ENCODE results near the gene LDLRAD4. TPM values are rescaled to one million over a fixed set of nuclear protein-coding genes. Genes with fewer than 3 reads are reported as not detected.

Gene LDLRAD4
- total RNA-seq, 1 donor from 2014 or later = 20.4 TPM

DNA sequence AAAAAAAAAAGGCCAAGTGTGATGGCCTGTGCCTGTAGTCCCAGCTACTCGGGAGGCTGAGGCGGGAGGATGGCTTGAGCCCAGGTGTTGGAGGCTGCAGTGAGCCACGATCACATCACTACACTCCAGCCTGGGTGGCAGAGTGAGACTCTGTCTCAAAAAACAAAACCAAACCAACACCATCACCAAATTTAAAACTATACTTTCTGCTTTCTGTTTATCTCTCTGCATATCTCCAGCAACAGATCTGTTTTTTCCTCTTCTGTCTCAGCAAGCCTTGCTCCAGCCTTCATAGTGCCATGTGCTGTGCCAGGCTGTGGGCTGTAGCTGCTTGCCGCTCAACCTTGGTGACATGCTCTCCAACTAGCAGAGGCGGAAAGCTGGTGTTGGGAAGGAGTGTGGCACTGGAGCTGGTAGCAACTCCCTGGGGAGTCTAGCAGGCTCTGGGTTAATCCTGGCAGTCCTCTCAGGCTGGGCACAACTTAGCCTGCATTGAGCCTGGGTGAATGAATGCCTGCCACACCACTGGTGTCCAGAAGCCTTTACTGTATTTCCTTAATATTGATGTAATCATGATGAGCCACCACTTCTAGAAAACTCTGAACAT, 204.1 kb downstream of the LDLRAD4 start:
- Mint-ChIP-seq H3K4me1 (ENCODE audit: unreplicated experiment) (peaks cover 1% of the 10 kb centered on the region), H3K9me3 (ENCODE audit: unreplicated experiment) (no peaks in the 10 kb centered on the region), H3K36me3 (ENCODE audit: unreplicated experiment) (no peaks in the 10 kb centered on the region), H3K27me3 (ENCODE audit: unreplicated experiment) (no peaks in the 10 kb centered on the region), H3K27ac (ENCODE audit: unreplicated experiment) (no peak overlapping the region), H3K4me3 (ENCODE audit: unreplicated experiment) (no peak overlapping the region)
- TF ChIP-seq, protein P1, sequence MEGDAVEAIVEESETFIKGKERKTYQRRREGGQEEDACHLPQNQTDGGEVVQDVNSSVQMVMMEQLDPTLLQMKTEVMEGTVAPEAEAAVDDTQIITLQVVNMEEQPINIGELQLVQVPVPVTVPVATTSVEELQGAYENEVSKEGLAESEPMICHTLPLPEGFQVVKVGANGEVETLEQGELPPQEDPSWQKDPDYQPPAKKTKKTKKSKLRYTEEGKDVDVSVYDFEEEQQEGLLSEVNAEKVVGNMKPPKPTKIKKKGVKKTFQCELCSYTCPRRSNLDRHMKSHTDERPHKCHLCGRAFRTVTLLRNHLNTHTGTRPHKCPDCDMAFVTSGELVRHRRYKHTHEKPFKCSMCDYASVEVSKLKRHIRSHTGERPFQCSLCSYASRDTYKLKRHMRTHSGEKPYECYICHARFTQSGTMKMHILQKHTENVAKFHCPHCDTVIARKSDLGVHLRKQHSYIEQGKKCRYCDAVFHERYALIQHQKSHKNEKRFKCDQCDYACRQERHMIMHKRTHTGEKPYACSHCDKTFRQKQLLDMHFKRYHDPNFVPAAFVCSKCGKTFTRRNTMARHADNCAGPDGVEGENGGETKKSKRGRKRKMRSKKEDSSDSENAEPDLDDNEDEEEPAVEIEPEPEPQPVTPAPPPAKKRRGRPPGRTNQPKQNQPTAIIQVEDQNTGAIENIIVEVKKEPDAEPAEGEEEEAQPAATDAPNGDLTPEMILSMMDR (IDR thresholded peaks at IDR 0.05) = no peak
- DNase-seq (ENCODE audit: extremely low spot score, unreplicated experiment) = no peak

DNA sequence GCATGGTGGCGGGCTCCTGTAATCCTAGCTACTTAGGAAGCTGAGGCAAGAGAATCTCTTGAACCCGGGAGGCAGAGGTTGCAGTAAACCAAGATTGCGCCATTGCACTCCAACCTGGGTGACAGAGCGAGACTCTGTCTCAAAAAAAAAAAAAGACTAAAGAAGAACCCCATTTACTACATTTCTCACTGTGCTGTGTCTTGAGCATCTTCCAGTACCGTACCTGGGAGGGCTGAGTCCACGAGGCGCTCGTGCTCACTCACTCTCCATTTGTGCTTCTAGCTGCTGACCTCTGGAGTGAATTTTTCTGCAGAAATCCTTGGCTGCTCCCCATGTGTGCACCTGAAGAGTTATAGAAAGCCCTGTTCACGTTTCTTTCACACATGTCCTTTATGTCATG, 204.8 kb downstream of the LDLRAD4 start:
- no peak overlapping the region for H3K4me3 Mint-ChIP-seq (ENCODE audit: unreplicated experiment)
- TF ChIP-seq, protein P1 (IDR thresholded peaks at IDR 0.05) = no peak
- H3K27me3 Mint-ChIP-seq (ENCODE audit: unreplicated experiment) = peaks cover 2% of the 10 kb centered on the region
- H3K9me3 Mint-ChIP-seq (ENCODE audit: unreplicated experiment) = no peaks in the 10 kb centered on the region
- DNase-seq (ENCODE audit: extremely low spot score, unreplicated experiment) = no peak
- H3K27ac Mint-ChIP-seq (ENCODE audit: unreplicated experiment) = no peak overlapping the region
- peaks cover 5% of the 10 kb centered on the region for H3K4me1 Mint-ChIP-seq (ENCODE audit: unreplicated experiment)
- H3K36me3 Mint-ChIP-seq (ENCODE audit: unreplicated experiment) = no peaks in the 10 kb centered on the region

DNA sequence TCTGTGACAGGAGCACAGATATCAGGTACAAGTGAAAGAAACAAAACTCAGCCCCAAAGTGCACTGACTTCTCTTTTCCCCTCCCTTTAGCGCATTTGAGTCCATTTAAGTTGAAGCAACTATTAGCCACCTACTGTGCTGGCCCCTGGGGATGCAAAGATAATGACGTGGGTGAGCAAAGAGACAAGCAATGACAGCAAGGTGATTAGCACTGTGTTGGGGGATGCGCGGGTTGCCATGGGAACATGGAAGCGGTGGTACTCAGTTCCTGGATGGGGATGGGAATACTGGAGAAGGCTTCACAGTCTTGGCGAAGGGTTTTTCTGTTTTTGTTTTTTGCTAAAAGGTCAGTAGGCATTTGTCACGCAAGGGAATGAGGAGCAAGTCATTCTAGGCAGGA, 205.8 kb downstream of the LDLRAD4 start:
- Mint-ChIP-seq H3K4me1 (ENCODE audit: unreplicated experiment) (peaks cover 3% of the 10 kb centered on the region), H3K9me3 (ENCODE audit: unreplicated experiment) (no peaks in the 10 kb centered on the region), H3K27me3 (ENCODE audit: unreplicated experiment) (peaks cover 2% of the 10 kb centered on the region), H3K4me3 (ENCODE audit: unreplicated experiment) (no peak overlapping the region), H3K27ac (ENCODE audit: unreplicated experiment) (no peak overlapping the region), H3K36me3 (ENCODE audit: unreplicated experiment) (no peaks in the 10 kb centered on the region)
- TF ChIP-seq, protein P1 (IDR thresholded peaks at IDR 0.05) = no peak
- DNase-seq (ENCODE audit: extremely low spot score, unreplicated experiment) = no peak

DNA sequence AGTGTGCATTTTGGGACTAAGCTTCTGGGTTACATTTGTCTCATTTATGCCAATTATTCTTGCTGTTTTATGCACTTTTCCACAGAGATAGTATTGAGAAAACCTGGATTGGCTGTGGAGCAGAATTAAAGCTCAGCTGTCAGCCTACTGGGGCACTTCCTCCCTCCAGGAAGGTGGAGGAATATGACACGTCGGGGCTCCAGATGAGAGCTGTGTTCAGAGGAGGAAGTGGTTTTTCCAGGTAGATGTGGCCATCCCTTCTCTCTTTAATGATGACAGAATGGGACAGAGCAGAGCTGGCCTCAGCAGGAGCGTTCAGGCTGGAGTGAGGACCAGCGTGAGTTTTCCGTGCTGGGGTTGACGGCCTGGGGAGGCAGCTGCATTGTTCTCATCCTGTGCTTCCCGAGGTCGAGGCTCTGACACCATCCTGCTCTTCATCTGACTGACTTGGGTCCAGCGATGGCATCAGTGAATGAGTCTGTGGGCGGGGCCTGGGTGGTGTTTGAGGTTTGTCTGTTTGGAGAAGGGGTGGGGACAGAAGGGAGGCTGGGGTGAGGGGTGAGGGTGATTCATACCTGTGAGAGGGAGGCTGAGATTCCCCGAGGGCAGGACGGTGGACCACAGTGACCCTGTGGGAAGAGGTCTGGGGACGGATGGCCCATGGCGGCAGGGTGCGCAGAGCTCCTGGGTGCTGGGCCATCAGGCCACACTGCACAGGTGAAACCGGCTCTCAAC, 207.0 kb downstream of the LDLRAD4 start:
- TF ChIP-seq, protein P1 (IDR thresholded peaks at IDR 0.05) = no peak

DNA sequence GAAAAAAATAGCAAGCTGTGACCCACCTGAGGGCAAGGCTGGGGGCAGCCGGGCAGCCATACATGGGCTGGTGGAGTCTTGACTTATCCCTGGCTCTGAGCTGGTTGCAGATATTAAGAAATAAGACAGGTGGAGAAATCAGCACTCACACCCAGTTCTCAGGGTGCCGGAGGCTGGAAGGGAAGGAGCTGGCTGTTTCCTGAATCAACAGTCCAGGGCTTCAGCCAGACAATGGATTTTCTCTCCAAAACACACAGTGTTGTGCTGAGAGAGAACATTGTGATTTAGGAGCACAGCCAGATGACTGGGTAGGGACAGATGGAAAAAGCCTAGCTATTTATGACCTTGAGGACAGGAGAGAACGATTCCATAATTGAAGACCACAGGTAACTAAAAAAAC, 208.8 kb downstream of the LDLRAD4 start:
- Mint-ChIP-seq H3K36me3 (ENCODE audit: unreplicated experiment) (no peaks in the 10 kb centered on the region), H3K27ac (ENCODE audit: unreplicated experiment) (no peak overlapping the region), H3K9me3 (ENCODE audit: unreplicated experiment) (no peaks in the 10 kb centered on the region), H3K4me3 (ENCODE audit: unreplicated experiment) (no peak overlapping the region), H3K4me1 (ENCODE audit: unreplicated experiment) (peaks cover 3% of the 10 kb centered on the region), H3K27me3 (ENCODE audit: unreplicated experiment) (peaks cover 2% of the 10 kb centered on the region)
- DNase-seq (ENCODE audit: extremely low spot score, unreplicated experiment) = no peak
- TF ChIP-seq, protein P1 (IDR thresholded peaks at IDR 0.05) = no peak

More for the DNA sequence above, 207.0 kb downstream of the LDLRAD4 start:
- H3K36me3 Mint-ChIP-seq (ENCODE audit: unreplicated experiment) = no peaks in the 10 kb centered on the region
- H3K27me3 Mint-ChIP-seq (ENCODE audit: unreplicated experiment) = peaks cover 2% of the 10 kb centered on the region
- H3K9me3 Mint-ChIP-seq (ENCODE audit: unreplicated experiment) = no peaks in the 10 kb centered on the region
- H3K4me1 Mint-ChIP-seq (ENCODE audit: unreplicated experiment) = peaks cover 3% of the 10 kb centered on the region
- no peak overlapping the region for H3K4me3 Mint-ChIP-seq (ENCODE audit: unreplicated experiment)
- DNase-seq (ENCODE audit: extremely low spot score, unreplicated experiment) = no peak
- no peak overlapping the region for H3K27ac Mint-ChIP-seq (ENCODE audit: unreplicated experiment)
